ACC112 (cell line): ENCODE results near the gene CELA1.

Experiments
- H2AFZ ChIP-seq: fragments of 200-600 bp; sonication (generic); one replicate; pipeline ENCODE4 v1.6.0; 2017; ENCODE audit warnings: antibody characterized with exemption, low read length; ENCODE audit not compliant: unreplicated experiment
- H3K27ac ChIP-seq: fragments of 200-600 bp; sonication (generic); 2 replicates; pipeline ENCODE4 v1.5.1; 2014; ENCODE audit warnings: low read depth, mild to moderate bottlenecking, antibody characterized with exemption, low read length, moderate library complexity
- H3K27me3 ChIP-seq: fragments of 200-600 bp; sonication (generic); 2 replicates; pipeline ENCODE4 v1.6.1; 2014; ENCODE audit warnings: mild to moderate bottlenecking, antibody characterized with exemption, low read length, moderate library complexity, mixed read lengths; ENCODE audit not compliant: insufficient read depth
- H3K36me3 ChIP-seq: fragments of 200-600 bp; sonication (generic); 2 replicates; pipeline ENCODE4 v1.6.1; 2016; ENCODE audit warnings: mild to moderate bottlenecking, antibody characterized with exemption, low read length, moderate library complexity, mixed read lengths; ENCODE audit not compliant: insufficient read depth
- H3K4me1 ChIP-seq: fragments of 200-600 bp; sonication (generic); one replicate; pipeline ENCODE4 v1.6.1; 2016; ENCODE audit warnings: low read length, mixed read lengths; ENCODE audit not compliant: insufficient read depth, unreplicated experiment, control insufficient read depth
- H3K4me3 ChIP-seq: fragments of 200-600 bp; sonication (generic); 2 replicates; pipeline ENCODE4 v1.5.1; 2014; ENCODE audit warnings: mild to moderate bottlenecking, low read depth, low read length
- H3K79me2 ChIP-seq: fragments of 200-600 bp; sonication (generic); one replicate; pipeline ENCODE4 v1.6.0; 2016; ENCODE audit warnings: low read length; ENCODE audit not compliant: control insufficient read depth, unreplicated experiment, insufficient read depth

Gene CELA1

GRCh38 chr12:51373187-51373586, 26.7 kb upstream of the CELA1 start:
- H3K27ac ChIP-seq: no peak overlapping the region
- no peak overlapping the region for H2AFZ ChIP-seq
- H3K36me3 ChIP-seq: no peaks in the 10 kb centered on the region
- H3K4me1 ChIP-seq: peaks cover 19% of the 10 kb centered on the region
- no peaks in the 10 kb centered on the region for H3K79me2 ChIP-seq
- no peaks in the 10 kb centered on the region for H3K27me3 ChIP-seq
- H3K4me3 ChIP-seq: no peak overlapping the region

GRCh38 chr12:51372021-51372420, 25.5 kb upstream of the CELA1 start:
- Histone ChIP-seq H3K36me3 (no peaks in the 10 kb centered on the region), H2AFZ (peak overlapping the region; percentile 93), H3K27me3 (no peaks in the 10 kb centered on the region), H3K27ac (peak overlapping the region; percentile 82), H3K4me1 (peaks cover 19% of the 10 kb centered on the region), H3K79me2 (no peaks in the 10 kb centered on the region), H3K4me3 (peak overlapping the region; percentile 46)

GRCh38 chr12:51371295-51371953, 24.9 kb upstream of the CELA1 start:
- H3K36me3 ChIP-seq: no peaks in the 10 kb centered on the region
- peak overlapping the region; percentile 82 for H3K27ac ChIP-seq
- peaks cover 19% of the 10 kb centered on the region for H3K4me1 ChIP-seq

GRCh38 chr12:51370667-51371066, 24.2 kb upstream of the CELA1 start:
- no peak overlapping the region for H3K27ac ChIP-seq
- no peaks in the 10 kb centered on the region for H3K36me3 ChIP-seq
- H3K27me3 ChIP-seq: no peaks in the 10 kb centered on the region

More at GRCh38 chr12:51371295-51371953, 24.9 kb upstream of the CELA1 start:
- Histone ChIP-seq H2AFZ (peak overlapping the region; percentile 93), H3K79me2 (no peaks in the 10 kb centered on the region), H3K4me3 (peak overlapping the region; percentile 46), H3K27me3 (no peaks in the 10 kb centered on the region)

GRCh38 chr12:51369581-51369980, 23.1 kb upstream of the CELA1 start:
- Histone ChIP-seq H3K4me1 (peaks cover 17% of the 10 kb centered on the region), H3K36me3 (no peaks in the 10 kb centered on the region), H3K27me3 (no peaks in the 10 kb centered on the region), H2AFZ (no peak overlapping the region), H3K27ac (no peak overlapping the region), H3K4me3 (no peak overlapping the region), H3K79me2 (no peaks in the 10 kb centered on the region)

More at GRCh38 chr12:51370667-51371066, 24.2 kb upstream of the CELA1 start:
- Histone ChIP-seq H3K79me2 (no peaks in the 10 kb centered on the region), H3K4me1 (peaks cover 19% of the 10 kb centered on the region), H3K4me3 (no peak overlapping the region), H2AFZ (no peak overlapping the region)

DNA sequence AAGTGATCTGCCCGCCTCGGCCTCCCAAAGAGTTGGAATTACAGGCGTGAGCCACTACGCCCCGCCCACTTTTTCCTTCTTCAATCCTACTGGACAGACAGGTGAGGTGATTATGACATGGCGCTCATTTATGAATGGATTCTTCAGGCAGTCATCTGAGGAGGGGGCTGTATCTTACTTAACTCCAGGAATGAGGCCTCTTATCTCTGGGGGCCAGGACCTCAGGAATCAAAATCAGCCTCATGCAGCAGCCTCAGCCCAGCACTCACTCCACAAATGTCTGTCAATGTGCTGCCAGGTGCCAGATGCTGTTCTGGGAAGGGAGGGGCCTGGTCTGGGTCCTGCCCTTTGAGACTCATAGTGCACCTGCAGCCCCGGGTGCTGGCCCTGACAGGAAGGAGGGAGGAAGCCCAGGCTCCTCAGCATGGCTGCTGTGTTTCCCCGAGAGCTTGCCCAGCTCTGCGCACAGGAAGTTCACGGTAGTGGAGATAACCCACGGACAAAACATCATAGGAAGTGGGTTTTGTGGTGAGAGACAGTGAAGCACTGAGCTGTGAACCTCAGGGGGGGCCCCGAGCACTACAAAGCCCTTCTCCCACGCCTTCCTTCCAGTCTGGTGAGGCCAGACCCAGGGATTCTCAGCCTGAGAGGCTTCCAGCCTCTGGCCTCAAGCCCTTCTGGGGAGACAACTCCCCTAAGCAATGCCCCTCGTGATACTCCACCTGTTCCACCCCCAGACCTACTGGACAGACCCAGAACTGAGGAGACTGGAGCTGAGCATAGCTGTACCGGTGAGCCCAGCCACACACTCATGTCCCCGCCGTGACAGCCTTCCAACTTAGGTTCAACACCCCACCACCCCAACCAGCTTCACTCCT, 22.4 kb upstream of the CELA1 start:
- no peak overlapping the region for H2AFZ ChIP-seq
- H3K36me3 ChIP-seq: no peaks in the 10 kb centered on the region
- no peak overlapping the region for H3K27ac ChIP-seq
- no peaks in the 10 kb centered on the region for H3K79me2 ChIP-seq
- no peak overlapping the region for H3K4me3 ChIP-seq
- no peaks in the 10 kb centered on the region for H3K27me3 ChIP-seq
- H3K4me1 ChIP-seq: peaks cover 14% of the 10 kb centered on the region

DNA sequence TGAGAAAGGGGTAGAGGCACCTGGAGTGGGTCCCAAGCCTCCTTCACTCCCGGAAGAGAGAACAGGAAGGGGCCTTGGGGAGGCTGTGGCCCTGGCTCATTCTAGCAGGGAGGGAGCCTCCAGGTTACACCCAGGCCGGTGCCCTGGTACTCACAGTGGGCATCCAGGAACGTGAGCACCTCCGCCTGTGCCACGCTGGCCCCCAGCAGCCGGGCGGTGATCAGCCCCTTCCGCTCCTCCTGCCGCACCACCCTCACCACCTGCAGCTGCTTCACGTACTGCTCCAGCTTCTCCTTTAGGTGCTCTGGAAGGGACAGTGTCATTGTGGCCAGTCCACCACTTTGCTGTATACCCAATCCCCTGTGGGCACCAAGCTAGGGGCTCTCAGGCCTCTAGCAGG, 18.8 kb upstream of the CELA1 start:
- Histone ChIP-seq H3K79me2 (no peaks in the 10 kb centered on the region), H3K36me3 (no peaks in the 10 kb centered on the region), H3K4me3 (no peak overlapping the region), H3K27ac (no peak overlapping the region), H3K4me1 (no peaks in the 10 kb centered on the region), H2AFZ (no peak overlapping the region), H3K27me3 (no peaks in the 10 kb centered on the region)

- no peaks in the 10 kb centered on the region for H3K36me3 ChIP-seq
- no peak overlapping the region for H2AFZ ChIP-seq
- no peaks in the 10 kb centered on the region for H3K4me1 ChIP-seq
- no peak overlapping the region for H3K27ac ChIP-seq
- no peak overlapping the region for H3K4me3 ChIP-seq
- H3K27me3 ChIP-seq: no peaks in the 10 kb centered on the region
- no peaks in the 10 kb centered on the region for H3K79me2 ChIP-seq
Observed at GRCh38 chr12:51364001-51364400, 17.5 kb upstream of the CELA1 start.

GRCh38 chr12:51362747-51363342, 16.4 kb upstream of the CELA1 start:
- Histone ChIP-seq H3K79me2 (no peaks in the 10 kb centered on the region), H3K27ac (no peak overlapping the region), H2AFZ (no peak overlapping the region), H3K4me1 (no peaks in the 10 kb centered on the region), H3K4me3 (no peak overlapping the region), H3K27me3 (no peaks in the 10 kb centered on the region), H3K36me3 (no peaks in the 10 kb centered on the region)

- Histone ChIP-seq H3K27me3 (no peaks in the 10 kb centered on the region), H3K36me3 (no peaks in the 10 kb centered on the region), H2AFZ (no peak overlapping the region), H3K4me1 (no peaks in the 10 kb centered on the region), H3K27ac (no peak overlapping the region), H3K79me2 (no peaks in the 10 kb centered on the region), H3K4me3 (no peak overlapping the region)
Observed at GRCh38 chr12:51362307-51362706, 15.8 kb upstream of the CELA1 start.
